WERI-Rb-1 (cell line): ENCODE measurements around the gene UQCRHL.
"Not testable (repeated sequence)": the region's sequence is repeated elsewhere in the genome, so short reads cannot be mapped to it uniquely, and the experiment has no call there.

ENCODE experiments used
- DNase-seq: peaks from one replicate; pipeline ENCODE4 v3.0.0-alpha.2; 2020
- H3K27ac ChIP-seq: fragments of 250-450 bp; sonication (Bioruptor Pico); 2 replicates; pipeline ENCODE4 v1.5.1; 2020; ENCODE audit warnings: mild to moderate bottlenecking, moderate library complexity
- H3K27me3 ChIP-seq: fragments of 250-450 bp; sonication (Bioruptor Pico); 2 replicates; pipeline ENCODE4 v1.5.1; 2021; ENCODE audit warnings: mild to moderate bottlenecking, low read depth, moderate library complexity; ENCODE audit not compliant: insufficient read depth, severe bottlenecking
- H3K36me3 ChIP-seq: fragments of 250-450 bp; sonication (Bioruptor Pico); 2 replicates; pipeline ENCODE4 v1.5.1; 2020; ENCODE audit warnings: mild to moderate bottlenecking, moderate library complexity
- H3K4me3 ChIP-seq: 2 replicates; pipeline ENCODE4 v1.5.1; 2011; ENCODE audit warnings: low read depth, mild to moderate bottlenecking, control low read depth, low read length
- H3K9me3 ChIP-seq: fragments of 250-450 bp; sonication (Bioruptor Pico); 2 replicates; pipeline ENCODE4 v1.5.1; 2021; ENCODE audit warnings: mild to moderate bottlenecking, moderate library complexity; ENCODE audit not compliant: severe bottlenecking
- CTCF ChIP-seq: IDR thresholded peaks from 2 replicates; pipeline ENCODE4 v1.5.1; 2011; ENCODE audit warnings: low read depth, mild to moderate bottlenecking, control low read depth, inconsistent platforms, low read length

UQCRHL gene

GRCh38 chr1:15843826-15844572 is 36.5 kb upstream of the UQCRHL start:
- no peak overlapping the region for H3K27ac ChIP-seq
- no peak for DNase-seq
- H3K36me3 ChIP-seq: no peaks in the 10 kb centered on the region
- no peak for TF ChIP-seq CTCF
- no peaks in the 10 kb centered on the region for H3K9me3 ChIP-seq
- no peak overlapping the region for H3K4me3 ChIP-seq
- H3K27me3 ChIP-seq: no peaks in the 10 kb centered on the region

- Histone ChIP-seq H3K27ac (0 out of 2 replicates have a peak overlapping the region, but pooled peaks have one; percentile 15), H3K27me3 (no peaks in the 10 kb centered on the region), H3K4me3 (no peak overlapping the region), H3K36me3 (no peaks in the 10 kb centered on the region), H3K9me3 (peaks cover 18% of the 10 kb centered on the region)
- DNase-seq: peak; percentile 72
- TF ChIP-seq CTCF: no peak
Observed at GRCh38 chr1:15838721-15839120, 31.3 kb upstream of the UQCRHL start.

GRCh38 chr1:15837931-15838330 is 30.5 kb upstream of the UQCRHL start:
- TF ChIP-seq CTCF: no peak
- H3K27ac ChIP-seq: no peak overlapping the region
- peaks cover 18% of the 10 kb centered on the region for H3K9me3 ChIP-seq
- H3K4me3 ChIP-seq: no peak overlapping the region
- H3K27me3 ChIP-seq: no peaks in the 10 kb centered on the region
- no peak for DNase-seq
- no peaks in the 10 kb centered on the region for H3K36me3 ChIP-seq

GRCh38 chr1:15836772-15837669 is 29.6 kb upstream of the UQCRHL start:
- no peak for DNase-seq
- peaks cover 18% of the 10 kb centered on the region for H3K9me3 ChIP-seq
- no peak overlapping the region for H3K27ac ChIP-seq
- no peaks in the 10 kb centered on the region for H3K36me3 ChIP-seq
- no peaks in the 10 kb centered on the region for H3K27me3 ChIP-seq
- H3K4me3 ChIP-seq: no peak overlapping the region
- no peak for TF ChIP-seq CTCF

GRCh38 chr1:15836511-15836771 is 29.0 kb upstream of the UQCRHL start:
- DNase-seq, H3K27me3 ChIP-seq, H3K27ac ChIP-seq, H3K36me3 ChIP-seq, H3K4me3 ChIP-seq: not testable (repeated sequence)
- H3K9me3 ChIP-seq: peaks cover 18% of the 10 kb centered on the region

- Histone ChIP-seq H3K4me3 (no peak overlapping the region), H3K9me3 (peaks cover 18% of the 10 kb centered on the region), H3K36me3 (no peaks in the 10 kb centered on the region), H3K27me3 (no peaks in the 10 kb centered on the region), H3K27ac (no peak overlapping the region)
- DNase-seq: no peak
- TF ChIP-seq CTCF: no peak
Observed at GRCh38 chr1:15835741-15836510, 28.5 kb upstream of the UQCRHL start.
